Fibroblast of lung (primary cell): Measurements from ENCODE around the gene ANXA6. TPM values are rescaled to one million over a fixed set of nuclear protein-coding genes. Genes with fewer than 3 reads are reported as not detected.

Source experiments
- DNase-seq, 2 donors: peaks; one replicate each; pipeline versions ENCODE4 v3.0.0 to v3.0.0-alpha.2; 2010; ENCODE audit warnings: low read depth in 2 of 2
- H2AFZ ChIP-seq: 2 replicates; pipeline ENCODE4 v1.5.1; 2012; ENCODE audit warnings: low read length, control low read depth, inconsistent platforms
- H3K27ac ChIP-seq: 2 replicates; pipeline ENCODE4 v1.5.1; 2011; ENCODE audit warnings: low read length, control low read depth; ENCODE audit not compliant: insufficient read depth
- H3K27me3 ChIP-seq: 2 replicates; pipeline ENCODE4 v1.5.1; 2011; ENCODE audit warnings: mild to moderate bottlenecking, low read length; ENCODE audit not compliant: control insufficient read depth, insufficient read depth
- H3K36me3 ChIP-seq: 2 replicates; pipeline ENCODE4 v1.5.1; 2011; ENCODE audit warnings: low read length; ENCODE audit not compliant: control insufficient read depth, insufficient read depth
- H3K4me1 ChIP-seq: 2 replicates; pipeline ENCODE4 v1.5.1; 2011; ENCODE audit warnings: low read length; ENCODE audit not compliant: control insufficient read depth, insufficient read depth; ENCODE audit errors: extremely low read depth
- H3K4me2 ChIP-seq: 2 replicates; pipeline ENCODE4 v1.5.1; 2011; ENCODE audit warnings: low read length, control low read depth; ENCODE audit not compliant: insufficient read depth; ENCODE audit errors: extremely low read depth
- H3K4me3 ChIP-seq, 4 experiments: fragments of 200-600 bp in 1 of 4; sonication (generic) in 1 of 4; replicated peaks in 1 of 4; 2 replicates each; pipeline ENCODE4 v1.5.1; 2011 to 2016; ENCODE audit warnings: low read length in 4 of 4, low read depth in 3 of 4, mild to moderate bottlenecking in 3 of 4, control low read depth in 2 of 4, inconsistent platforms in 1 of 4, mixed read lengths in 1 of 4; ENCODE audit not compliant: insufficient read depth in 1 of 4; ENCODE audit errors: control extremely low read depth in 1 of 4
- H3K79me2 ChIP-seq: 2 replicates; pipeline ENCODE4 v1.5.1; 2012; ENCODE audit warnings: mild to moderate bottlenecking, low read length, inconsistent platforms; ENCODE audit not compliant: control insufficient read depth, insufficient read depth
- H3K9ac ChIP-seq: 2 replicates; pipeline ENCODE4 v1.5.1; 2011; ENCODE audit warnings: mild to moderate bottlenecking, low read length, control low read depth; ENCODE audit not compliant: insufficient read depth
- H3K9me3 ChIP-seq: 2 replicates; pipeline ENCODE4 v1.5.1; 2012; ENCODE audit warnings: low read depth, low read length; ENCODE audit not compliant: control insufficient read depth, insufficient read depth
- H4K20me1 ChIP-seq: 2 replicates; pipeline ENCODE4 v1.5.1; 2011; ENCODE audit warnings: low read length; ENCODE audit not compliant: control insufficient read depth, insufficient read depth; ENCODE audit errors: extremely low read depth
- EZH2 ChIP-seq: IDR thresholded peaks from 2 replicates; pipeline ENCODE4 v1.5.1; 2012; ENCODE audit warnings: low read length, control low read depth, mild to moderate bottlenecking; ENCODE audit errors: missing control alignments
- polyA plus RNA-seq, 2 donors: library from polyadenylated mRNA; depleted of rRNA in 1 of 2; stranded (reverse) in 1 of 2; unstranded in 1 of 2; fragments of >200 nt; gene quantifications; 2 replicates each; pipeline ENCODE4 v1.2.1, GENCODE V29; 2011 to 2012; ENCODE audit warnings: missing spikeins in 1 of 2
- total RNA-seq: library from RNA; depleted of rRNA; stranded (reverse); fragments of >200 nt; gene quantifications from 2 replicates; pipeline ENCODE4 v1.2.1, GENCODE V29; 2014
- TF ChIP-seq, protein P1 (sequence below), 2 donors: IDR thresholded peaks in 1 of 2; conservative IDR thresholded peaks in 1 of 2; 1 replicate in 1 of 2; 2 replicates in 1 of 2; pipeline ENCODE4 v1.5.1; 2011 to 2012; ENCODE audit warnings: low read length in 2 of 2, control low read depth in 1 of 2, inconsistent platforms in 1 of 2, low read depth in 1 of 2, mild to moderate bottlenecking in 1 of 2

The ANXA6 gene
- total and polyA plus RNA-seq, 2 donors (not counting 1 experiment from before 2014, with no cell fraction given), result 591 to 615 TPM

DNA sequence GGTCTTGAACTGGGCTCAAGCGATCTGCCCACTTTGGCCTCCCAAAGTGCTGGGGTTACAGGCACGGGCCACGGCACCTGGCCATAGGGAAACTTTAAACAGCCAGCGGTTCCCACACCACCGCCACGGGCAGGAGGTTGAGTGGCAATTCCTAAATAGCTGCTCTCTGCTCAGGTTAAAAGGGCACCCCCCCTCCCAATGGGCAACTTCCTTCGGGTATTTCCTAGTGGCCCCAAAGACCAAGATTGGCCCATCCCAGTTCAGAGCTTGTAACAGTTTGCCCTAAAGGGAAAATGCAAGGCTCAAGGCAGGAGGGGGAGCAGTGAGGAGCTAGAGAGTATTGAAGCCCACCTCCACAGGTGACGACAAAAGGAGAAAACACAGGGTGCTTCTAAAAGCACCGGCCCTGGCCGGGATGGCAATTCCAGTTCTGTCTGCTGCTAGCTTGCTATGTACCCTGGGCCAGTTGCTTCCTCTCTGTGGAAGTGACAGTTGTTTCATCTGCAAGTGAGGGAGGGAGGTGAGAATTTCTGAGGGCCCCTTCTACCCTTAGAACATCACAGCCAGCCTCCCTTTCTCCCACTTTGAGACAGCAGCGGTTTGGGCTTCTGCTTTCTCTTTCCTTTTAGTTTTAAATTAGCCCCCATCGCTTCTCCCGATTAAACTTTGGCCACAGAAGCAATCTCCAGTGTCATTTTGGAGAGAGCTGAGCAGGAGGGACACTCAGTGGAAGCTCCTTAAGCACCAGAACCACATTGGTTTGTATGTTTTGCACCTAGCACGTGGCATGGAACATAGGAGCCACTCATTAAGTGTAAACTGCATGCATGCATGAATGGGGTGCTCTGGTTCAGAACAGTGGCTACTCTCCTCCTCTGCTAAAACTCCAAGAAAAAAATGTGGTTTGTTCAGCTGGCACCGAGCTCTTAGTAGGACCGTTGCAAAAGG lies 59.5 kb downstream of the ANXA6 start:
- TF ChIP-seq EZH2, result no peak
- TF ChIP-seq, protein P1, sequence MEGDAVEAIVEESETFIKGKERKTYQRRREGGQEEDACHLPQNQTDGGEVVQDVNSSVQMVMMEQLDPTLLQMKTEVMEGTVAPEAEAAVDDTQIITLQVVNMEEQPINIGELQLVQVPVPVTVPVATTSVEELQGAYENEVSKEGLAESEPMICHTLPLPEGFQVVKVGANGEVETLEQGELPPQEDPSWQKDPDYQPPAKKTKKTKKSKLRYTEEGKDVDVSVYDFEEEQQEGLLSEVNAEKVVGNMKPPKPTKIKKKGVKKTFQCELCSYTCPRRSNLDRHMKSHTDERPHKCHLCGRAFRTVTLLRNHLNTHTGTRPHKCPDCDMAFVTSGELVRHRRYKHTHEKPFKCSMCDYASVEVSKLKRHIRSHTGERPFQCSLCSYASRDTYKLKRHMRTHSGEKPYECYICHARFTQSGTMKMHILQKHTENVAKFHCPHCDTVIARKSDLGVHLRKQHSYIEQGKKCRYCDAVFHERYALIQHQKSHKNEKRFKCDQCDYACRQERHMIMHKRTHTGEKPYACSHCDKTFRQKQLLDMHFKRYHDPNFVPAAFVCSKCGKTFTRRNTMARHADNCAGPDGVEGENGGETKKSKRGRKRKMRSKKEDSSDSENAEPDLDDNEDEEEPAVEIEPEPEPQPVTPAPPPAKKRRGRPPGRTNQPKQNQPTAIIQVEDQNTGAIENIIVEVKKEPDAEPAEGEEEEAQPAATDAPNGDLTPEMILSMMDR (conservative IDR thresholded peaks at IDR 0.05 in 1 of 2, IDR thresholded peaks at IDR 0.05 in 1 of 2; ENCODE audit: low read depth in 1 of 2, low read length in 2 of 2), result no peak
- Histone ChIP-seq H3K79me2 (no peaks in the 10 kb centered on the region), H3K4me3 (no peak overlapping the region), H2AFZ (no peak overlapping the region), H3K27ac (no peak overlapping the region), H3K4me2 (no peak overlapping the region), H3K27me3 (no peaks in the 10 kb centered on the region), H3K9ac (no peak overlapping the region), H3K36me3 (peaks cover 8% of the 10 kb centered on the region), H3K4me1 (peaks cover 25% of the 10 kb centered on the region), H3K9me3 (no peaks in the 10 kb centered on the region), H4K20me1 (no peaks in the 10 kb centered on the region)
- no peak for DNase-seq

DNA sequence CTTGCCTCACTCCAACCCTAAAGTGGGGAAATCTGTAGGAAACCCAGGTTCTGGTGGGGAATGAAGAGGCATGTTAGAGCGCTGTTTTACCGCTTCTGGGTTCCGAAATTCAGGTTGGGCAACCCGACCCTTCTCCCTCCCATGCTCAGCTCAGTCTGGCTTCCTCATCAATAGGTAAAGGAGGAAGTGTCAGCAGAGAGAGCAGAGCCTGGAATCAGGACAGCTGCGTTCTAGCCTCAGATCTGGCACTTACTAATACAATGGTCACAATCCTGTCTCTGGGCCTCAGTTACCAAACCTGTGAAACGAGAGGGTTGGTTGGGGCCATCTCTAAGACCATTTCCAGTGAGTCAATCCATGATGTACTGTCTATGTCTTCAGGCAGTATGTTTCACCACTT lies 60.5 kb downstream of the ANXA6 start:
- H3K4me3 ChIP-seq, result no peak overlapping the region
- no peak overlapping the region for H3K9ac ChIP-seq
- no peak overlapping the region for H3K4me2 ChIP-seq
- peaks cover 8% of the 10 kb centered on the region for H3K36me3 ChIP-seq
- no peaks in the 10 kb centered on the region for H3K27me3 ChIP-seq
- peaks cover 32% of the 10 kb centered on the region for H3K4me1 ChIP-seq
- H4K20me1 ChIP-seq, result no peaks in the 10 kb centered on the region
- H2AFZ ChIP-seq, result no peak overlapping the region
- no peaks in the 10 kb centered on the region for H3K9me3 ChIP-seq
- no peak overlapping the region for H3K27ac ChIP-seq
- DNase-seq, result no peak
- no peak for TF ChIP-seq EZH2
- TF ChIP-seq, protein P1 (conservative IDR thresholded peaks at IDR 0.05 in 1 of 2, IDR thresholded peaks at IDR 0.05 in 1 of 2; ENCODE audit: low read depth in 1 of 2, low read length in 2 of 2), result no peak
- no peaks in the 10 kb centered on the region for H3K79me2 ChIP-seq

DNA sequence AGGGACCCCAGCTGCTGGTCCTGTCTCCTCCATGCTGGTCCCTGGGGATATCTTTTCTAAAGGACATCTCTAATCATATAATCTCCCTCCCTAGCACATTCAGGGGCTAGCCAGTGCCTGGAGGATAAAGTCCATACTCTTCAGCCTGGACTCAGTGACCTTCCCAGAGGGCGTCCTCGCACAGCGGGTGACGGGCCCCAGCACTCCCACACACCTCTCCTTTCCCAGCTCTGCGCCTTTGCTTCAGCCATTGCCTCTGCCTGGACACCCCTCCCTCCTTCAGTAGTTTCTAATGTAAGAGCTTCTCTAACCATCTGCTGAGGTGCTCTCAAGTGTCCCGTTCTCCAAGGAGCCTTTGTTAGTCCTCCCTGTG lies 61.6 kb downstream of the ANXA6 start:
- H3K4me1 ChIP-seq, result peaks cover 32% of the 10 kb centered on the region
- no peak overlapping the region for H3K27ac ChIP-seq
- no peak overlapping the region for H3K9ac ChIP-seq
- H3K4me2 ChIP-seq, result no peak overlapping the region
- no peak for DNase-seq
- H4K20me1 ChIP-seq, result no peaks in the 10 kb centered on the region
- no peaks in the 10 kb centered on the region for H3K9me3 ChIP-seq
- H2AFZ ChIP-seq, result no peak overlapping the region
- peaks cover 3% of the 10 kb centered on the region for H3K36me3 ChIP-seq
- no peak overlapping the region for H3K4me3 ChIP-seq
- H3K79me2 ChIP-seq, result no peaks in the 10 kb centered on the region
- TF ChIP-seq, protein P1 (conservative IDR thresholded peaks at IDR 0.05 in 1 of 2, IDR thresholded peaks at IDR 0.05 in 1 of 2; ENCODE audit: low read depth in 1 of 2, low read length in 2 of 2), result no peak
- no peak for TF ChIP-seq EZH2
- H3K27me3 ChIP-seq, result no peaks in the 10 kb centered on the region
